ENCODE data around the gene GPC3.
"Not testable (repeated sequence)": the region's sequence is repeated elsewhere in the genome, so short reads cannot be mapped to it uniquely, and the experiment has no call there.

The GPC3 gene

DNA sequence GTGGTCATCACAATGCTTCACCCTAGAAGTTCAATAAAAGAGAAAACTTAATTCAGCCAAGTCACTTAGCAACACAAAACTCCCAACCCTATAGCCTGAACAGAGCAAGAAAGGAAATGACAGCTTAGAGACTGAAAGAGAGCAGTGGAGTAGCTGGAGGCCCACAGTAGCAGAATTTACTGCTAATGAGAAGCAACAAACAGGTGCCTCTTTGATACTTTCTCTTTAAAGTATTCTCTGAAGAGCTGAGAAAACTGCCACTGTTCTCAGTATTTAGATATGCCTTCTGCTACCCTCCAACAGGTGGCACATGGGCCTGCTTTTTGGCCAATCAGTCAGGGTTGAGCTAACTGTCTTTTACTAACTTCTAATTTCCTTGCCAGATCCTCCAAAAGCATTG lies 240.0 kb downstream of the GPC3 start:
- DNase-seq (ENCODE audit: low read depth, low spot score) = no peak
- no peak overlapping the region for H3K4me3 ChIP-seq (ENCODE audit: low read length)
- no peaks in the 10 kb centered on the region for H3K4me1 ChIP-seq (ENCODE audit: control insufficient read depth, insufficient read depth, low read length)
- H3K27ac ChIP-seq (ENCODE audit: low read length) = no peak overlapping the region
- no peaks in the 10 kb centered on the region for H3K36me3 ChIP-seq (ENCODE audit: control insufficient read depth, insufficient read depth, low read length)
- no peaks in the 10 kb centered on the region for H3K27me3 ChIP-seq (ENCODE audit: control insufficient read depth, insufficient read depth, low read length)
- no peaks in the 10 kb centered on the region for H3K9me3 ChIP-seq (ENCODE audit: control insufficient read depth, insufficient read depth, low read length)

GRCh38 chrX:133742602-133743305 lies 242.6 kb downstream of the GPC3 start:
- no peak for DNase-seq (ENCODE audit: low read depth, low spot score)
- Histone ChIP-seq H3K9me3 (ENCODE audit: control insufficient read depth, insufficient read depth, low read length) (no peaks in the 10 kb centered on the region), H3K4me3 (ENCODE audit: low read length) (no peak overlapping the region), H3K4me1 (ENCODE audit: control insufficient read depth, insufficient read depth, low read length) (no peaks in the 10 kb centered on the region), H3K27ac (ENCODE audit: low read length) (no peak overlapping the region), H3K27me3 (ENCODE audit: control insufficient read depth, insufficient read depth, low read length) (no peaks in the 10 kb centered on the region), H3K36me3 (ENCODE audit: control insufficient read depth, insufficient read depth, low read length) (no peaks in the 10 kb centered on the region)
- no CpG with 5 or more reads among the region's 3 CpGs for WGBS (ENCODE audit: insufficient coverage, insufficient read length)

DNA sequence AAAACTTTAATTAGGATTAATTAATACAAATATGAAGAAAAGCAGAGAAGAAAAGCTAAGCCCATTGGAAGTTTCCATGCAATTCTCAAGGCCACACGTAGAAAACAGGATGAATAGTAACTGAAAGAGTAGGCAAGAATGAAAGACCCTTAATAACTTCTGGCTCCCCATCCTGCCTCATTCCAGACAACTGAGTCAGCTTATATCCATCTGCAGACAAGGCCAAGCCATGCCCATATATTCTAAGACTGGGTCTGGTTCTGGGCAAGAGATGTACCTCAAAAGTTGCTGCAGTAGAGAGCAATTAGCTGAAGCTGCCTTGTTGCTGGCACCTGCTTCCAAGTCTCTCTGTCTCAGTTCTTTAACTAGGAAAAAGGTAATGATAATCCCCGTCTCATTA lies 244.1 kb downstream of the GPC3 start:
- DNase-seq (ENCODE audit: low read depth, low spot score) = no peak
- no CpG with 5 or more reads among the region's 2 CpGs for WGBS (ENCODE audit: insufficient coverage, insufficient read length)
- no peaks in the 10 kb centered on the region for H3K4me1 ChIP-seq (ENCODE audit: control insufficient read depth, insufficient read depth, low read length)
- H3K27ac ChIP-seq (ENCODE audit: low read length) = no peak overlapping the region
- H3K27me3 ChIP-seq (ENCODE audit: control insufficient read depth, insufficient read depth, low read length) = no peaks in the 10 kb centered on the region
- H3K4me3 ChIP-seq (ENCODE audit: low read length) = no peak overlapping the region
- no peaks in the 10 kb centered on the region for H3K36me3 ChIP-seq (ENCODE audit: control insufficient read depth, insufficient read depth, low read length)
- no peaks in the 10 kb centered on the region for H3K9me3 ChIP-seq (ENCODE audit: control insufficient read depth, insufficient read depth, low read length)

GRCh38 chrX:133726642-133727041 lies 258.8 kb downstream of the GPC3 start:
- Histone ChIP-seq H3K27me3 (ENCODE audit: control insufficient read depth, insufficient read depth, low read length) (no peaks in the 10 kb centered on the region), H3K9me3 (ENCODE audit: control insufficient read depth, insufficient read depth, low read length) (no peaks in the 10 kb centered on the region), H3K27ac (ENCODE audit: low read length) (no peak overlapping the region), H3K36me3 (ENCODE audit: control insufficient read depth, insufficient read depth, low read length) (no peaks in the 10 kb centered on the region), H3K4me3 (ENCODE audit: low read length) (no peak overlapping the region), H3K4me1 (ENCODE audit: control insufficient read depth, insufficient read depth, low read length) (no peaks in the 10 kb centered on the region)
- WGBS (ENCODE audit: insufficient coverage, insufficient read length) = no CpG with 5 or more reads among the region's 2 CpGs
- DNase-seq (ENCODE audit: low read depth, low spot score) = no peak

GRCh38 chrX:133726211-133726630 lies 259.2 kb downstream of the GPC3 start:
- Histone ChIP-seq H3K27ac (ENCODE audit: low read length) (no peak overlapping the region), H3K9me3 (ENCODE audit: control insufficient read depth, insufficient read depth, low read length) (no peaks in the 10 kb centered on the region), H3K4me3 (ENCODE audit: low read length) (no peak overlapping the region), H3K4me1 (ENCODE audit: control insufficient read depth, insufficient read depth, low read length) (no peaks in the 10 kb centered on the region), H3K36me3 (ENCODE audit: control insufficient read depth, insufficient read depth, low read length) (no peaks in the 10 kb centered on the region), H3K27me3 (ENCODE audit: control insufficient read depth, insufficient read depth, low read length) (no peaks in the 10 kb centered on the region)
- no peak for DNase-seq (ENCODE audit: low read depth, low spot score)
- WGBS (ENCODE audit: insufficient coverage, insufficient read length) = no CpG with 5 or more reads among the region's 2 CpGs

DNA sequence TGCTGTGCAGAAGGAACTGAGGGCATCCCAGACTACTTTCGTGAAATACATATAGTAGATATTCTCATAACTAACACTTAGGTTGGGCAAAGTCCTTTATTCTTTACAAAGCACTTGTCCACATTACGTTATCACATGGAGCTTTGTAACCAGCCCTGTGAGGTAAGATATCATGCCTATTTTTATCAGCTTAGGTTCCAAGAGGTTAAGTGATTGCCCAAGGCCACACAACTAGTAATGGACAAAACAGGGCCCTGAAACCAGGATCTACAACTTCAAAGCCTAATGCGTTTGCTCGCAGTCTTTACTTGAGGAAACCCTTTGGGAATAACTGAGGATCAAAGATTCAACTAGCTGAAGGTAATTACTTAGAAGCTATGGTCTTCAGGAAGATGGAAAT lies 261.5 kb downstream of the GPC3 start:
- no peaks in the 10 kb centered on the region for H3K4me1 ChIP-seq (ENCODE audit: control insufficient read depth, insufficient read depth, low read length)
- H3K27ac ChIP-seq (ENCODE audit: low read length) = no peak overlapping the region
- WGBS (ENCODE audit: insufficient coverage, insufficient read length) = no CpG with 5 or more reads among the region's 4 CpGs
- H3K9me3 ChIP-seq (ENCODE audit: control insufficient read depth, insufficient read depth, low read length) = no peaks in the 10 kb centered on the region
- H3K4me3 ChIP-seq (ENCODE audit: low read length) = no peak overlapping the region
- no peak for DNase-seq (ENCODE audit: low read depth, low spot score)
- H3K36me3 ChIP-seq (ENCODE audit: control insufficient read depth, insufficient read depth, low read length) = no peaks in the 10 kb centered on the region
- no peaks in the 10 kb centered on the region for H3K27me3 ChIP-seq (ENCODE audit: control insufficient read depth, insufficient read depth, low read length)

- H3K27ac ChIP-seq (ENCODE audit: low read length) = no peak overlapping the region
- H3K4me1 ChIP-seq (ENCODE audit: control insufficient read depth, insufficient read depth, low read length) = no peaks in the 10 kb centered on the region
- H3K27me3 ChIP-seq (ENCODE audit: control insufficient read depth, insufficient read depth, low read length) = no peaks in the 10 kb centered on the region
- DNase-seq (ENCODE audit: low read depth, low spot score) = no peak
- whole genome bisulfite sequencing (ENCODE audit: insufficient coverage, insufficient read length) = no CpG with 5 or more reads among the region's 4 CpGs
- H3K4me3 ChIP-seq (ENCODE audit: low read length) = no peak overlapping the region
- H3K36me3 ChIP-seq (ENCODE audit: control insufficient read depth, insufficient read depth, low read length) = no peaks in the 10 kb centered on the region
- H3K9me3 ChIP-seq (ENCODE audit: control insufficient read depth, insufficient read depth, low read length) = no peaks in the 10 kb centered on the region
Observed at GRCh38 chrX:133722756-133723155, 262.6 kb downstream of the GPC3 start.

- WGBS (ENCODE audit: insufficient coverage, insufficient read length) = no CpG with 5 or more reads among the region's 3 CpGs
- H3K4me1 ChIP-seq (ENCODE audit: control insufficient read depth, insufficient read depth, low read length); H3K36me3 ChIP-seq (ENCODE audit: control insufficient read depth, insufficient read depth, low read length); H3K27ac ChIP-seq (ENCODE audit: low read length); H3K27me3 ChIP-seq (ENCODE audit: control insufficient read depth, insufficient read depth, low read length); DNase-seq (ENCODE audit: low read depth, low spot score); H3K9me3 ChIP-seq (ENCODE audit: control insufficient read depth, insufficient read depth, low read length); H3K4me3 ChIP-seq (ENCODE audit: low read length): not testable (repeated sequence)
Observed at GRCh38 chrX:133720269-133720668, 265.1 kb downstream of the GPC3 start.

GRCh38 chrX:133715715-133716114 lies 269.7 kb downstream of the GPC3 start:
- Histone ChIP-seq H3K4me3 (ENCODE audit: low read length) (no peak overlapping the region), H3K36me3 (ENCODE audit: control insufficient read depth, insufficient read depth, low read length) (no peaks in the 10 kb centered on the region), H3K9me3 (ENCODE audit: control insufficient read depth, insufficient read depth, low read length) (no peaks in the 10 kb centered on the region), H3K27ac (ENCODE audit: low read length) (no peak overlapping the region), H3K4me1 (ENCODE audit: control insufficient read depth, insufficient read depth, low read length) (no peaks in the 10 kb centered on the region), H3K27me3 (ENCODE audit: control insufficient read depth, insufficient read depth, low read length) (no peaks in the 10 kb centered on the region)
- DNase-seq (ENCODE audit: low read depth, low spot score) = no peak
- no CpG with 5 or more reads among the region's 1 CpG for WGBS (ENCODE audit: insufficient coverage, insufficient read length)

- 0 out of 2 replicates have a peak, but pooled peaks cover 2% of the 10 kb centered on the region for H3K4me1 ChIP-seq (ENCODE audit: control insufficient read depth, insufficient read depth, low read length)
- DNase-seq (ENCODE audit: low read depth, low spot score) = no peak
- no peaks in the 10 kb centered on the region for H3K36me3 ChIP-seq (ENCODE audit: control insufficient read depth, insufficient read depth, low read length)
- WGBS (ENCODE audit: insufficient coverage, insufficient read length) = no CpG with 5 or more reads among the region's 1 CpG
- H3K27me3 ChIP-seq (ENCODE audit: control insufficient read depth, insufficient read depth, low read length) = no peaks in the 10 kb centered on the region
- no peak overlapping the region for H3K4me3 ChIP-seq (ENCODE audit: low read length)
- no peaks in the 10 kb centered on the region for H3K9me3 ChIP-seq (ENCODE audit: control insufficient read depth, insufficient read depth, low read length)
- no peak overlapping the region for H3K27ac ChIP-seq (ENCODE audit: low read length)
Observed at GRCh38 chrX:133709501-133709900, 275.9 kb downstream of the GPC3 start.

DNA sequence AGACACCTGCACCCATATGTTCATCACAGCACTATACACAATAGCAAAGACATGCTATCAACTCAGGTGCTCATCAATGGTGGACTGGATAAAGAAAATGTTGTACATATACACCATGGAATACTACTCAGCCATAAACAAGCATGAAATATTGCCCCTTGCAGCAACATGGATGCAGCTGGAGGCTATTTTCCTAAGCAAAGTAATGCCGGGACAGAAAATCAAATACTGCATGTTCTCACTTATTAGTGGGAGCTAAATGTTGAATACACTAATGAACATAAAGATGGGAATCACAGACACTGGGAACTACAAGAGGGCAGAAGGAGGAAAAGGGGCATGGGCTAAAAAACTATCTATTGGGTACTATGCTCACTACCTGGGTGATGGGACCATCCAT lies 278.5 kb downstream of the GPC3 start:
- no peaks in the 10 kb centered on the region for H3K36me3 ChIP-seq (ENCODE audit: control insufficient read depth, insufficient read depth, low read length)
- H3K4me1 ChIP-seq (ENCODE audit: control insufficient read depth, insufficient read depth, low read length) = 0 out of 2 replicates have a peak, but pooled peaks cover 2% of the 10 kb centered on the region
- no peaks in the 10 kb centered on the region for H3K27me3 ChIP-seq (ENCODE audit: control insufficient read depth, insufficient read depth, low read length)
- DNase-seq (ENCODE audit: low read depth, low spot score) = no peak
- no peak overlapping the region for H3K4me3 ChIP-seq (ENCODE audit: low read length)
- no peak overlapping the region for H3K27ac ChIP-seq (ENCODE audit: low read length)
- no peaks in the 10 kb centered on the region for H3K9me3 ChIP-seq (ENCODE audit: control insufficient read depth, insufficient read depth, low read length)
- WGBS (ENCODE audit: insufficient coverage, insufficient read length) = no CpG with 5 or more reads among the region's 1 CpG
